GM23248 (cell line): Measurements from ENCODE around the gene PKD1L1. TPM values are rescaled to one million over a fixed set of nuclear protein-coding genes. Genes with fewer than 3 reads are reported as not detected.

ENCODE experiments used
- DNase-seq: peaks from one replicate; pipeline ENCODE4 v3.0.0-alpha.2; 2015
- H2AFZ ChIP-seq: fragments of 200-600 bp; sonication (generic); 2 replicates; pipeline ENCODE4 v1.6.1; 2016; ENCODE audit warnings: antibody characterized with exemption
- H3F3A ChIP-seq: fragments of 200-600 bp; sonication (generic); 2 replicates; pipeline ENCODE4 v1.6.1; 2016; ENCODE audit warnings: mild to moderate bottlenecking, antibody characterized with exemption, mixed run types; ENCODE audit not compliant: insufficient read depth
- H3K27ac ChIP-seq: fragments of 200-600 bp; sonication (generic); 2 replicates; pipeline ENCODE4 v1.5.1; 2016; ENCODE audit warnings: mild to moderate bottlenecking
- H3K27me3 ChIP-seq: fragments of 200-600 bp; sonication (generic); replicated peaks from 2 replicates; pipeline ENCODE4 v1.6.1; 2016; ENCODE audit warnings: mild to moderate bottlenecking; ENCODE audit not compliant: insufficient read depth
- H3K36me3 ChIP-seq: fragments of 200-600 bp; sonication (generic); 2 replicates; pipeline ENCODE4 v1.6.1; 2016; ENCODE audit warnings: low read depth, mild to moderate bottlenecking
- H3K4me1 ChIP-seq: fragments of 200-600 bp; sonication (generic); 2 replicates; pipeline ENCODE4 v1.6.1; 2016; ENCODE audit warnings: mild to moderate bottlenecking; ENCODE audit not compliant: insufficient read depth
- H3K4me2 ChIP-seq: fragments of 200-600 bp; sonication (generic); one replicate; pipeline ENCODE4 v1.6.1; 2016; ENCODE audit warnings: mild to moderate bottlenecking; ENCODE audit not compliant: unreplicated experiment
- H3K4me3 ChIP-seq: fragments of 200-600 bp; sonication (generic); 2 replicates; pipeline ENCODE4 v1.5.1; 2016; ENCODE audit warnings: mild to moderate bottlenecking
- H3K79me2 ChIP-seq: fragments of 200-600 bp; sonication (generic); 2 replicates; pipeline ENCODE4 v1.6.1; 2016; ENCODE audit warnings: mild to moderate bottlenecking; ENCODE audit not compliant: insufficient read depth
- H3K9ac ChIP-seq: fragments of 200-600 bp; sonication (generic); 2 replicates; pipeline ENCODE4 v1.6.1; 2016; ENCODE audit warnings: mild to moderate bottlenecking
- H3K9me2 ChIP-seq: fragments of 200-600 bp; sonication (generic); 2 replicates; pipeline ENCODE4 v1.6.1; 2016; ENCODE audit warnings: mixed run types, mild to moderate bottlenecking, moderate library complexity; ENCODE audit not compliant: insufficient read depth
- H3K9me3 ChIP-seq: fragments of 200-600 bp; sonication (generic); one replicate; pipeline ENCODE4 v1.6.1; 2017; ENCODE audit warnings: low read depth
- H4K20me1 ChIP-seq: fragments of 200-600 bp; sonication (generic); 2 replicates; pipeline ENCODE4 v1.6.0; 2016; ENCODE audit not compliant: insufficient read depth
- EZH2 ChIP-seq: fragments of 200-600 bp; sonication (generic); IDR thresholded peaks from 2 replicates; pipeline ENCODE4 v1.6.1; 2018; ENCODE audit warnings: antibody characterized with exemption, mild to moderate bottlenecking; ENCODE audit not compliant: insufficient read depth, poor library complexity, severe bottlenecking
- EZH2phosphoT487 ChIP-seq: fragments of 200-600 bp; sonication (generic); IDR thresholded peaks from 2 replicates; pipeline ENCODE4 v1.6.1; 2018; ENCODE audit warnings: antibody characterized with exemption, moderate library complexity, mild to moderate bottlenecking, low read depth; ENCODE audit not compliant: insufficient read depth
- WGBS, 2 experiments: methylation state at CpG; one replicate each; pipeline ENCODE4 v1.1.6; 2015 to 2017; ENCODE audit warnings: low lambda C conversion rate in 2 of 2, low coverage in 1 of 2; ENCODE audit errors: missing lambda C conversion rate in 2 of 2; 5-methylcytosine and 5-hydroxymethylcytosine counted together
- in situ Hi-C: fragments of 300-500 bp; cut with MboI; formaldehyde crosslinking; loops from 2 replicates; pipeline ENCODE4 v1.15.0; 2020
- polyA plus RNA-seq: library from polyadenylated mRNA; unstranded; fragments of >200 nt; fragmentation: Nextera tagmentation; extraction: Ambion mirVana; gene quantifications from 2 replicates; pipeline ENCODE4 v1.2.1, GENCODE V29; 2016
- total RNA-seq: library from RNA; depleted of rRNA; stranded (reverse); fragments of >200 nt; shearing (Covaris generic); gene quantifications from 2 replicates; pipeline ENCODE4 v1.2.3, GENCODE V29; 2014

Gene PKD1L1
- total and polyA plus RNA-seq, 2 experiments from 2014 or later, result 0.06 to 0.11 TPM

- in situ Hi-C loops, result no loop called here
- 0 out of 2 replicates have a peak, but pooled peaks cover 4% of the 10 kb centered on the region for H3K27me3 ChIP-seq
- no peak overlapping the region for H3K4me3 ChIP-seq
- no peak overlapping the region for H3K4me2 ChIP-seq
- DNase-seq, result peak; percentile 57
- H3K36me3 ChIP-seq, result no peaks in the 10 kb centered on the region
- H3K9me2 ChIP-seq, result no peaks in the 10 kb centered on the region
- TF ChIP-seq EZH2 (no peak), EZH2phosphoT487 (no peak)
- no peak overlapping the region for H3K27ac ChIP-seq
- H3K4me1 ChIP-seq, result peaks cover 14% of the 10 kb centered on the region
- H3K9me3 ChIP-seq, result no peaks in the 10 kb centered on the region
- no peak overlapping the region for H3K9ac ChIP-seq
- WGBS, 2 experiments, result 89 to 91% methylated on average over 7 of the region's 7 CpGs
- no peak overlapping the region for H2AFZ ChIP-seq
- no peaks in the 10 kb centered on the region for H3K79me2 ChIP-seq
- H4K20me1 ChIP-seq, result no peaks in the 10 kb centered on the region
- H3F3A ChIP-seq, result 0 out of 2 replicates have a peak, but pooled peaks cover 5% of the 10 kb centered on the region
Measured at GRCh38 chr7:47846138-47846836, 102.0 kb downstream of the PKD1L1 start.

- in situ Hi-C loops, result no loop called here
- no peak for DNase-seq
Measured at GRCh38 chr7:47844311-47844710, 104.0 kb downstream of the PKD1L1 start.

DNA sequence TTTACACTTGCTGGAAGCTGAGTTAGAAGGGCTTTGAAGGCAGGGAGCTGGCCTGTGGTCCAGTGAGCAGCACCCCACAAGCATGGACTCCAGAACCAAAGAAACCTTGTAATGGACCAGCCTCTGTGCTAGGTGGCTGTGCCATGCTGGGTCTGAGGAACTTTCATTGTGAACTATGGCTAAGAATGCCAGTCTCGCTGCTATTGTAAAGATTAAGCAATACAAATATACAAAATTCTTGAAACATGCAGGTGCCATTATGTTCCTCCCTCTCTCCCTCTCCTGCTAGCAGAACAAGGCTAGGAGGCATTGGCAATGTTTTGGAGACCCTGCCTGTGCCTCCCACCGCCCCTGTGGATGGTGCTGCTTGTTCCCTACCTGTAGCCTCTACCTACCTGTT, 105.0 kb downstream of the PKD1L1 start:
- Histone ChIP-seq H3K9me3 (no peaks in the 10 kb centered on the region), H3K36me3 (no peaks in the 10 kb centered on the region), H3K9ac (no peak overlapping the region), H4K20me1 (no peaks in the 10 kb centered on the region), H3K27me3 (peaks cover 4% of the 10 kb centered on the region; the same call in 1 of the 2 replicates), H3K4me3 (no peak overlapping the region), H3K27ac (no peak overlapping the region), H3F3A (0 out of 2 replicates have a peak, but pooled peaks cover 5% of the 10 kb centered on the region), H3K4me2 (no peak overlapping the region), H2AFZ (no peak overlapping the region), H3K79me2 (no peaks in the 10 kb centered on the region), H3K9me2 (no peaks in the 10 kb centered on the region), H3K4me1 (peaks cover 14% of the 10 kb centered on the region)
- WGBS, 2 experiments, result 46 to 65% methylated on average over 2 of the region's 2 CpGs
- TF ChIP-seq EZH2phosphoT487, result no peak
- no peak for TF ChIP-seq EZH2
- no peak for DNase-seq
- in situ Hi-C loops, result no loop called here

More at GRCh38 chr7:47844311-47844710, 104.0 kb downstream of the PKD1L1 start:
- Histone ChIP-seq H3K4me1 (peaks cover 14% of the 10 kb centered on the region), H3K9me2 (no peaks in the 10 kb centered on the region), H3K4me2 (no peak overlapping the region), H3K4me3 (no peak overlapping the region), H3F3A (0 out of 2 replicates have a peak, but pooled peaks cover 5% of the 10 kb centered on the region), H3K27ac (no peak overlapping the region), H3K27me3 (peaks cover 4% of the 10 kb centered on the region; the same call in 1 of the 2 replicates), H3K79me2 (no peaks in the 10 kb centered on the region), H4K20me1 (no peaks in the 10 kb centered on the region), H3K9ac (no peak overlapping the region), H3K9me3 (no peaks in the 10 kb centered on the region), H3K36me3 (no peaks in the 10 kb centered on the region), H2AFZ (no peak overlapping the region)
- TF ChIP-seq EZH2phosphoT487 (no peak), EZH2 (no peak)

DNA sequence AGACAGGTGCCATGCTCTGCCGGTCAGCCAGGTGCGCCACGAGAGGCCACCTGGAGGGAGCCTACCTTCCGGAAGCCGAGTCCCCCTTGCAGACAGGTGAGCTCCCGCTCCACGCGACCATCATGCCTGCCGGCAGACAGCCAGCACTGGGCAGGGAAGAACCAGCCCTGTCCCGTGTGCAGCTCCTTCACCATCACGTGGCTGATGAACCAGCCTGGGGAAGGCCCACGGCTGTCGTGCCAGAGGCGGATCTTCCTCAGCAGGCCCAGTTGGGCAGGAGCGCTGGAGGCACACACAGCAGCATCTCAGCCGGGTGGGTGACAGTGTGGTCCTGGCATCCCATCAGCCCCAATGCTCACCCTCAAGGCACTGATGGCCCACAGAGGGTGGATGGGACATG, 108.9 kb downstream of the PKD1L1 start:
- Histone ChIP-seq H3K4me3 (no peak overlapping the region), H3F3A (no peaks in the 10 kb centered on the region), H3K79me2 (no peaks in the 10 kb centered on the region), H3K4me2 (no peak overlapping the region), H3K9me2 (no peaks in the 10 kb centered on the region), H3K27ac (no peak overlapping the region), H3K27me3 (peaks cover 4% of the 10 kb centered on the region; the same call in 1 of the 2 replicates), H3K4me1 (no peaks in the 10 kb centered on the region), H3K9me3 (no peaks in the 10 kb centered on the region), H2AFZ (no peak overlapping the region), H4K20me1 (no peaks in the 10 kb centered on the region), H3K36me3 (no peaks in the 10 kb centered on the region), H3K9ac (no peak overlapping the region)
- 95 to 96% methylated on average over 16 of the region's 16 CpGs for WGBS, 2 experiments
- TF ChIP-seq EZH2phosphoT487, result no peak
- no peak for TF ChIP-seq EZH2
- DNase-seq, result no peak
- in situ Hi-C loops, result loop anchor here (10.0 kb wide), 1 partner anchor 565 kb away; no protein-coding TSS in a partner anchor
